HG02943 (cell line): Measurements from ENCODE around the gene ARAP2.

ENCODE experiments used
- ATAC-seq: cut with Tn5 transposase; IDR thresholded peaks from one replicate; pipeline ENCODE4 v1.9.1; 2021; ENCODE audit warnings: mild to moderate bottlenecking, low read depth, moderate library complexity; ENCODE audit not compliant: unreplicated experiment

The ARAP2 gene

GRCh38 chr4:36260731-36261130 lies 16.4 kb upstream of the ARAP2 start:
- no peak for ATAC-seq

- ATAC-seq: peak; percentile 52
Observed at GRCh38 chr4:36256398-36256891, 12.1 kb upstream of the ARAP2 start.

- peak; percentile 79 for ATAC-seq
Observed at GRCh38 chr4:36255577-36255976, 11.3 kb upstream of the ARAP2 start.

- no peak for ATAC-seq
Observed at GRCh38 chr4:36254371-36254770, 10.1 kb upstream of the ARAP2 start.

GRCh38 chr4:36251983-36252382 lies 7.7 kb upstream of the ARAP2 start:
- ATAC-seq: no peak

GRCh38 chr4:36249610-36250009 lies 5.3 kb upstream of the ARAP2 start:
- ATAC-seq: no peak

- ATAC-seq: peak; percentile 24
Observed at GRCh38 chr4:36243355-36244256, 708 bp downstream of the ARAP2 start.

- no peak for ATAC-seq
Observed at GRCh38 chr4:36242629-36243354, 1.5 kb downstream of the ARAP2 start.

- ATAC-seq: peak; percentile 47
Observed at GRCh38 chr4:36241771-36242170, 2.5 kb downstream of the ARAP2 start.

GRCh38 chr4:36237366-36238313 lies 6.7 kb downstream of the ARAP2 start:
- no peak for ATAC-seq

- no peak for ATAC-seq
Observed at GRCh38 chr4:36236159-36236558, 8.2 kb downstream of the ARAP2 start.

- no peak for ATAC-seq
Observed at GRCh38 chr4:36235306-36235705, 9.0 kb downstream of the ARAP2 start.

- no peak for ATAC-seq
Observed at GRCh38 chr4:36233567-36234266, 10.6 kb downstream of the ARAP2 start.

GRCh38 chr4:36230534-36230933 lies 13.8 kb downstream of the ARAP2 start:
- no peak for ATAC-seq

- ATAC-seq: no peak
Observed at GRCh38 chr4:36227913-36228312, 16.4 kb downstream of the ARAP2 start.

- no peak for ATAC-seq
Observed at GRCh38 chr4:36226430-36227227, 17.7 kb downstream of the ARAP2 start.

GRCh38 chr4:36224972-36225903 lies 19.1 kb downstream of the ARAP2 start:
- no peak for ATAC-seq

- no peak for ATAC-seq
Observed at GRCh38 chr4:36222702-36223101, 21.6 kb downstream of the ARAP2 start.
